SK-N-SH treated with all-trans-retinoic acid at 6 μM for 48 hours (cell line): Measurements from ENCODE around the gene FSTL3.

Experiments used
- ATAC-seq: fragments of 200-7000 bp; cut with Tn5 transposase; 3 replicates; pipeline ENCODE4 v1.9.1; 2020; ENCODE audit warnings: mild to moderate bottlenecking, moderate library complexity
- ARNTL ChIP-seq: fragments of 450-650 bp; formaldehyde crosslinking; IDR thresholded peaks from 2 replicates; pipeline ENCODE4 v1.5.0; 2020; ENCODE audit warnings: low read depth, mild to moderate bottlenecking, moderate library complexity, borderline replicate concordance
- CSDC2 ChIP-seq: fragments of 250-450 bp; sonication (Bioruptor Pico); IDR thresholded peaks from 2 replicates; pipeline ENCODE4 v1.5.0; 2020; ENCODE audit warnings: mild to moderate bottlenecking, moderate library complexity
- ESRRG ChIP-seq: fragments of 250-450 bp; sonication (Bioruptor Pico); IDR thresholded peaks from 2 replicates; pipeline ENCODE4 v1.6.1; 2021; ENCODE audit warnings: mild to moderate bottlenecking
- GLIS3 ChIP-seq: fragments of 250-450 bp; sonication (Bioruptor Pico); IDR thresholded peaks from 2 replicates; pipeline ENCODE4 v1.5.0; 2020; ENCODE audit warnings: mild to moderate bottlenecking, moderate library complexity
- ISL1 ChIP-seq: fragments of 250-450 bp; sonication (Bioruptor Pico); IDR thresholded peaks from 2 replicates; pipeline ENCODE4 v2.1.2; 2022; ENCODE audit warnings: mild to moderate bottlenecking, moderate library complexity
- OSR1 ChIP-seq: fragments of 250-450 bp; sonication (Bioruptor Pico); IDR thresholded peaks from 2 replicates; pipeline ENCODE4 v1.8.0; 2022; ENCODE audit warnings: moderate library complexity, mild to moderate bottlenecking, inconsistent platforms
- PPARA ChIP-seq: fragments of 250-450 bp; sonication (Bioruptor Pico); IDR thresholded peaks from 2 replicates; pipeline ENCODE4 v1.5.0; 2020; ENCODE audit warnings: mild to moderate bottlenecking, borderline replicate concordance
- SNAI2 ChIP-seq: fragments of 250-450 bp; sonication (Bioruptor Pico); IDR thresholded peaks from 2 replicates; pipeline ENCODE4 v1.5.0; 2020; ENCODE audit warnings: mild to moderate bottlenecking, moderate library complexity
- TCF4 ChIP-seq: fragments of 250-450 bp; sonication (Bioruptor Pico); IDR thresholded peaks from 2 replicates; pipeline ENCODE4 v1.8.0; 2021; ENCODE audit warnings: mild to moderate bottlenecking, moderate library complexity, borderline replicate concordance
- ZC3H10 ChIP-seq: fragments of 250-450 bp; sonication (Bioruptor Pico); IDR thresholded peaks from 2 replicates; pipeline ENCODE4 v1.5.1; 2021; ENCODE audit warnings: mild to moderate bottlenecking, moderate library complexity
- ZFP3 ChIP-seq: fragments of 250-450 bp; sonication (Bioruptor Pico); IDR thresholded peaks from 2 replicates; pipeline ENCODE4 v1.5.0; 2020; ENCODE audit warnings: mild to moderate bottlenecking, moderate library complexity
- ZFP30 ChIP-seq: fragments of 450-650 bp; formaldehyde crosslinking; IDR thresholded peaks from 2 replicates; pipeline ENCODE4 v1.5.0; 2022; ENCODE audit warnings: mild to moderate bottlenecking, moderate library complexity
- ZNF565 ChIP-seq: fragments of 450-650 bp; formaldehyde crosslinking; conservative IDR thresholded peaks from 2 replicates; pipeline ENCODE4 v1.5.0; 2020; ENCODE audit warnings: low read depth, mild to moderate bottlenecking, moderate library complexity
- ZNF70 ChIP-seq: fragments of 450-650 bp; formaldehyde crosslinking; IDR thresholded peaks from 2 replicates; pipeline ENCODE4 v1.5.0; 2020; ENCODE audit warnings: mild to moderate bottlenecking, moderate library complexity
- ZNF8 ChIP-seq: fragments of 450-650 bp; formaldehyde crosslinking; IDR thresholded peaks from 2 replicates; pipeline ENCODE4 v1.5.0; 2020; ENCODE audit warnings: mild to moderate bottlenecking, moderate library complexity
- TF ChIP-seq, protein P1 (sequence below): fragments of 250-450 bp; sonication (Bioruptor Pico); IDR thresholded peaks from 2 replicates; pipeline ENCODE4 v1.5.0; 2020; ENCODE audit warnings: mild to moderate bottlenecking, moderate library complexity
- TF ChIP-seq, protein P2 (sequence below): fragments of 250-450 bp; sonication (Bioruptor Pico); IDR thresholded peaks from 2 replicates; pipeline ENCODE4 v1.8.0; 2021; ENCODE audit warnings: low read depth, mild to moderate bottlenecking, moderate library complexity, borderline replicate concordance
- TF ChIP-seq, protein P3 (sequence below): fragments of 250-450 bp; sonication (Bioruptor Pico); IDR thresholded peaks from 2 replicates; pipeline ENCODE4 v1.8.0; 2020; ENCODE audit warnings: mild to moderate bottlenecking, moderate library complexity, borderline replicate concordance
- TF ChIP-seq, protein P4 (sequence below): fragments of 250-450 bp; sonication (Bioruptor Pico); IDR thresholded peaks from 2 replicates; pipeline ENCODE4 v1.5.1; 2021; ENCODE audit warnings: mild to moderate bottlenecking, moderate library complexity

Gene FSTL3

DNA sequence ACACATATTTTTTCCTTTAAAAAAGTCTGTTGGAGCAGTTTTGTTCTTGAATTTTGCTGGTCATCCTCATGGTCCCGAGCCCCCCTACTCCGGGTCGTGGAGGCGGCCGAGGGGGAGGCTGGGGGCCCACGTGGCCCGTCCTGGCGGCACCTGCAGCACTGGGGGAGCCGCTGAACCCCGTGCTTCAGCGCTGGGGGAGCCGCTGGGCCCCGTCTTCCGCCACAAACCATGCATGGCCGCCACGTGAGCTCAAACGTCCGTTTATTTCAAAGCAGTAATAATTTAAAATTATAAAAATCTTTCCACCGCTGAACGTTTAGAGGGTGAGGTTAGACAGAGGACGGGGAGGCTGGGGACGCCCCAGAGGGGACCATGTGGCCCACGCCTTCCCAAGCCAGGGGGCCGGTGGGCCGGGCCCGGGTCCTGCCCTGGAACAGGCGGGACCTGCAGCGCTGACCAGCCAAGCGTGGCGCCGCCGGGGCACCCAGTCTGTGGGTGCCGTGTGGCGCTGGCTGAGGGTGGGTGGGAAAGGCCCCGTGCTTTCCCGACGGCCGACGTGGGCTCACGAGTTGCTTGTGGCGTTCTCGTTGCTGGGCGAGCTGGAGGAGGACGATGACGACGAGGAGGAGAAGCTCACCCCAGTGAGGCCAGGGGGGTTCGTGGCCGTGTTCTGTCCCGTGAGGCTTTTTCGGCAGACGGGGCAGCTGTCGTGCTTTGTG is 28.5 kb upstream of the FSTL3 start:
- no peak for ATAC-seq
- TF ChIP-seq OSR1 = no peak
- no peak for TF ChIP-seq ZNF8 (CRISPR knock-in tag)
- no peak for TF ChIP-seq ESRRG (CRISPR knock-in tag)

DNA sequence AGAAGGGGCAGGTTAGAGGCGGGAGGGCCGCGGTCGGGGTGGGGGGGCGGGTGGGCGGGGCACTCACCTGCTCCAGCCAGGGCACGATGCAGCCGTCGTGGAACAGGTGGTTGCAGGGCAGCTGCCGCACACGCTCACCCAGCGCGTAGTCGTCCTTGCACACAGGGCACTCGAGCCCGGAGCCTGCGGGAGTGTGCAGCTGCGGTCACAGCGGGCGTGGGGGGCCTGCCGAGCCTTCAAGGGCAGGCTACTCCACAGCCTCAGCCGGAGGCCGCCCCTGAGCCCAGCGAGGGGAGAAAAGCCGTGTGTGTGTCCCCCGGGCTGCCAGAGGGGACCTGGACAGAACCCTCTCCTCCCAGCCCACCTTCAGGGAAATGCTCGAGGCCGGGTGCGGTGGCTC is 27.9 kb upstream of the FSTL3 start:
- TF ChIP-seq SNAI2 (CRISPR knock-in tag) (no peak), ZFP3 (CRISPR knock-in tag) (no peak), ZC3H10 (CRISPR knock-in tag) (no peak), ESRRG (CRISPR knock-in tag) (no peak), ZNF565 (no peak), GLIS3 (CRISPR knock-in tag) (no peak), CSDC2 (CRISPR knock-in tag) (no peak), OSR1 (no peak), ZNF8 (CRISPR knock-in tag) (no peak), ZNF70 (CRISPR knock-in tag) (no peak), ARNTL (CRISPR knock-in tag) (no peak), ISL1 (no peak), ZFP30 (CRISPR knock-in tag) (no peak), PPARA (CRISPR knock-in tag) (no peak)
- TF ChIP-seq, protein P1, sequence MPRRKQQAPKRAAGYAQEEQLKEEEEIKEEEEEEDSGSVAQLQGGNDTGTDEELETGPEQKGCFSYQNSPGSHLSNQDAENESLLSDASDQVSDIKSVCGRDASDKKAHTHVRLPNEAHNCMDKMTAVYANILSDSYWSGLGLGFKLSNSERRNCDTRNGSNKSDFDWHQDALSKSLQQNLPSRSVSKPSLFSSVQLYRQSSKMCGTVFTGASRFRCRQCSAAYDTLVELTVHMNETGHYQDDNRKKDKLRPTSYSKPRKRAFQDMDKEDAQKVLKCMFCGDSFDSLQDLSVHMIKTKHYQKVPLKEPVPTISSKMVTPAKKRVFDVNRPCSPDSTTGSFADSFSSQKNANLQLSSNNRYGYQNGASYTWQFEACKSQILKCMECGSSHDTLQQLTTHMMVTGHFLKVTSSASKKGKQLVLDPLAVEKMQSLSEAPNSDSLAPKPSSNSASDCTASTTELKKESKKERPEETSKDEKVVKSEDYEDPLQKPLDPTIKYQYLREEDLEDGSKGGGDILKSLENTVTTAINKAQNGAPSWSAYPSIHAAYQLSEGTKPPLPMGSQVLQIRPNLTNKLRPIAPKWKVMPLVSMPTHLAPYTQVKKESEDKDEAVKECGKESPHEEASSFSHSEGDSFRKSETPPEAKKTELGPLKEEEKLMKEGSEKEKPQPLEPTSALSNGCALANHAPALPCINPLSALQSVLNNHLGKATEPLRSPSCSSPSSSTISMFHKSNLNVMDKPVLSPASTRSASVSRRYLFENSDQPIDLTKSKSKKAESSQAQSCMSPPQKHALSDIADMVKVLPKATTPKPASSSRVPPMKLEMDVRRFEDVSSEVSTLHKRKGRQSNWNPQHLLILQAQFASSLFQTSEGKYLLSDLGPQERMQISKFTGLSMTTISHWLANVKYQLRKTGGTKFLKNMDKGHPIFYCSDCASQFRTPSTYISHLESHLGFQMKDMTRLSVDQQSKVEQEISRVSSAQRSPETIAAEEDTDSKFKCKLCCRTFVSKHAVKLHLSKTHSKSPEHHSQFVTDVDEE (CRISPR knock-in tag) = no peak
- TF ChIP-seq, protein P2, sequence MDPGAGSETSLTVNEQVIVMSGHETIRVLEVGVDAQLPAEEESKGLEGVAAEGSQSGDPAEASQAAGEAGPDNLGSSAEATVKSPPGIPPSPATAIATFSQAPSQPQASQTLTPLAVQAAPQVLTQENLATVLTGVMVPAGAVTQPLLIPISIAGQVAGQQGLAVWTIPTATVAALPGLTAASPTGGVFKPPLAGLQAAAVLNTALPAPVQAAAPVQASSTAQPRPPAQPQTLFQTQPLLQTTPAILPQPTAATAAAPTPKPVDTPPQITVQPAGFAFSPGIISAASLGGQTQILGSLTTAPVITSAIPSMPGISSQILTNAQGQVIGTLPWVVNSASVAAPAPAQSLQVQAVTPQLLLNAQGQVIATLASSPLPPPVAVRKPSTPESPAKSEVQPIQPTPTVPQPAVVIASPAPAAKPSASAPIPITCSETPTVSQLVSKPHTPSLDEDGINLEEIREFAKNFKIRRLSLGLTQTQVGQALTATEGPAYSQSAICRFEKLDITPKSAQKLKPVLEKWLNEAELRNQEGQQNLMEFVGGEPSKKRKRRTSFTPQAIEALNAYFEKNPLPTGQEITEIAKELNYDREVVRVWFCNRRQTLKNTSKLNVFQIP (CRISPR knock-in tag) = no peak
- TF ChIP-seq, protein P3, sequence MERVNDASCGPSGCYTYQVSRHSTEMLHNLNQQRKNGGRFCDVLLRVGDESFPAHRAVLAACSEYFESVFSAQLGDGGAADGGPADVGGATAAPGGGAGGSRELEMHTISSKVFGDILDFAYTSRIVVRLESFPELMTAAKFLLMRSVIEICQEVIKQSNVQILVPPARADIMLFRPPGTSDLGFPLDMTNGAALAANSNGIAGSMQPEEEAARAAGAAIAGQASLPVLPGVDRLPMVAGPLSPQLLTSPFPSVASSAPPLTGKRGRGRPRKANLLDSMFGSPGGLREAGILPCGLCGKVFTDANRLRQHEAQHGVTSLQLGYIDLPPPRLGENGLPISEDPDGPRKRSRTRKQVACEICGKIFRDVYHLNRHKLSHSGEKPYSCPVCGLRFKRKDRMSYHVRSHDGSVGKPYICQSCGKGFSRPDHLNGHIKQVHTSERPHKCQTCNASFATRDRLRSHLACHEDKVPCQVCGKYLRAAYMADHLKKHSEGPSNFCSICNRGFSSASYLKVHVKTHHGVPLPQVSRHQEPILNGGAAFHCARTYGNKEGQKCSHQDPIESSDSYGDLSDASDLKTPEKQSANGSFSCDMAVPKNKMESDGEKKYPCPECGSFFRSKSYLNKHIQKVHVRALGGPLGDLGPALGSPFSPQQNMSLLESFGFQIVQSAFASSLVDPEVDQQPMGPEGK = no peak
- TF ChIP-seq, protein P4, sequence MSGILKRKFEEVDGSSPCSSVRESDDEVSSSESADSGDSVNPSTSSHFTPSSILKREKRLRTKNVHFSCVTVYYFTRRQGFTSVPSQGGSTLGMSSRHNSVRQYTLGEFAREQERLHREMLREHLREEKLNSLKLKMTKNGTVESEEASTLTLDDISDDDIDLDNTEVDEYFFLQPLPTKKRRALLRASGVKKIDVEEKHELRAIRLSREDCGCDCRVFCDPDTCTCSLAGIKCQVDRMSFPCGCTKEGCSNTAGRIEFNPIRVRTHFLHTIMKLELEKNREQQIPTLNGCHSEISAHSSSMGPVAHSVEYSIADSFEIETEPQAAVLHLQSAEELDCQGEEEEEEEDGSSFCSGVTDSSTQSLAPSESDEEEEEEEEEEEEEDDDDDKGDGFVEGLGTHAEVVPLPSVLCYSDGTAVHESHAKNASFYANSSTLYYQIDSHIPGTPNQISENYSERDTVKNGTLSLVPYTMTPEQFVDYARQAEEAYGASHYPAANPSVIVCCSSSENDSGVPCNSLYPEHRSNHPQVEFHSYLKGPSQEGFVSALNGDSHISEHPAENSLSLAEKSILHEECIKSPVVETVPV (CRISPR knock-in tag) = no peak
- no peak for ATAC-seq

DNA sequence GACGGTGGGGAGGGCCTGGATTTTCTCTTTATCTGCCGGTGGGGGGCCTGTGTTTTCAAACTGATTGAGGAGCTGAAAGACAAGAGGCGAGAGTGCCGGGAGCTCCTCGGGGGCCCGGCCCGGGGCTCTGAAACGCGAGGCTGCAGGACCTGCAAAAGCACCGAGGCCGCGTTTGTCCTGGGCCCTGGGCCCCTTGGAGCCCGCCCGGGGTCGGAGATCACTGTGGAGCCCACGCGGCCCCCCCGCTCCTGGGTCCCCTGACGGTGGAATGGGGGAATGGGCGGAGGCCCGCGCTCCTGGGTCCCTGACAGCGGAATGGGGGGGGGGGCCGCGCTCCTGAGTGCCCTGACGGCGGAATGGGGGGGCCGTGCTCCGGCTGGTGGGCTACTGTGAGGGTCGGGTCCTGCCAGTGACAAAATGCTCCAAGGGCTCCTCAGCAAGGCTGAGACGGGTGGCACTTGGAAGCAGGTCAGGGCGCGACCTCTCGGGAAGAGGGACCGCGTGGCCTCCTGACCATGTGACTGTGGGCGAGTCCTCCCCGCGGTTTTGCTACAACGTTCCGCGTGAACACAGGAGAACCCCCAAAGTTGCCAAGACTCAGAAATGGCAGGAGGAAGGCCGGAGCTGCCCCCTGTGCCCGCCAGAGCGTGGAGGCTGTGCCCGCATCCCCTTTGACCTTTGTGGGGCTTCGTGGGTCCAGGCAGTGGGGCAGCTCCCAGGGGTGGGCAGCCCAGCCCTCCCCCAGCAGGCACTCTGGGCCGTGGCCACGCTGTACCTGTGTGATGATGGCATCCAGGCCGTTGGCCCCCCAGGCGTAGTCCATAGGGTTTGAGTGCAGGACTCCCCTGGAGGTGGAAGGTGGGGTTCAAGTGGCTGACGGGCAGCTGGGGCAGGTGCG is 27.0 kb upstream of the FSTL3 start:
- no peak for ATAC-seq
- TF ChIP-seq, protein P2 (CRISPR knock-in tag) = no peak
- TF ChIP-seq SNAI2 (CRISPR knock-in tag) (no peak), ARNTL (CRISPR knock-in tag) (no peak), ZNF70 (CRISPR knock-in tag) (no peak), TCF4 (CRISPR knock-in tag) (no peak)
- TF ChIP-seq, protein P3 = no peak
- TF ChIP-seq, protein P1 (CRISPR knock-in tag) = no peak
